ENCODE measurements around the gene MMP11.

Gene MMP11

GRCh38 chr22:23822101-23822671 is 49.5 kb downstream of the MMP11 start:
- TF ChIP-seq, protein P1, sequence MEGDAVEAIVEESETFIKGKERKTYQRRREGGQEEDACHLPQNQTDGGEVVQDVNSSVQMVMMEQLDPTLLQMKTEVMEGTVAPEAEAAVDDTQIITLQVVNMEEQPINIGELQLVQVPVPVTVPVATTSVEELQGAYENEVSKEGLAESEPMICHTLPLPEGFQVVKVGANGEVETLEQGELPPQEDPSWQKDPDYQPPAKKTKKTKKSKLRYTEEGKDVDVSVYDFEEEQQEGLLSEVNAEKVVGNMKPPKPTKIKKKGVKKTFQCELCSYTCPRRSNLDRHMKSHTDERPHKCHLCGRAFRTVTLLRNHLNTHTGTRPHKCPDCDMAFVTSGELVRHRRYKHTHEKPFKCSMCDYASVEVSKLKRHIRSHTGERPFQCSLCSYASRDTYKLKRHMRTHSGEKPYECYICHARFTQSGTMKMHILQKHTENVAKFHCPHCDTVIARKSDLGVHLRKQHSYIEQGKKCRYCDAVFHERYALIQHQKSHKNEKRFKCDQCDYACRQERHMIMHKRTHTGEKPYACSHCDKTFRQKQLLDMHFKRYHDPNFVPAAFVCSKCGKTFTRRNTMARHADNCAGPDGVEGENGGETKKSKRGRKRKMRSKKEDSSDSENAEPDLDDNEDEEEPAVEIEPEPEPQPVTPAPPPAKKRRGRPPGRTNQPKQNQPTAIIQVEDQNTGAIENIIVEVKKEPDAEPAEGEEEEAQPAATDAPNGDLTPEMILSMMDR (IDR thresholded peaks at IDR 0.05; ENCODE audit: borderline replicate concordance, control extremely low read depth, extremely low read depth, insufficient read depth, missing control alignments) = no peak
- in situ Hi-C loops (cut with MboI; ENCODE audit: low sequenced_read_pairs, unreplicated experiment) = no loop called here
- DNase-seq (ENCODE audit: low spot score) = no peak

DNA sequence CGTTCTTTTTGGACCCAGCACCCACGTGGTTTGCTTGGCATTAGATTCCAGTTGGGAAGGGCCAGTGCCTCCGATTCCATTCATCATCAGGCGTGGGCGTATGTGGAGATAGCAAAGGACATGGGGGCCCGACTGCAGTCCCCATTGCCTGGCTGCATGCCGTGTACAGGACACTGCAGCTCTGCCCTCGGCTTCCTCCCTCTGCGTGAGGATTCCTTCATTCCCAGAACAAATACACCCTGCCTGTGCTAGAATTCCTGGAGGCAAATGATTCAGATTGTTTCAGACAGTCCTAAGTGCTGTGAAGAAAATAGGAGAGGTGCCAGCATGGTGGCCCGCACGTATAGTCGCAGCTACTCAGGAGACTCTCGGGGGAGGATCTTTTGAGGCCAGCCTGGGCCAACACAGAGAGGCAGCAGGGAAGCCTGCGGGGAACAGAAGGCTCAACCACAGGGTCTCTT is 50.7 kb downstream of the MMP11 start:
- DNase-seq (ENCODE audit: low spot score) = no peak
- TF ChIP-seq, protein P1 (IDR thresholded peaks at IDR 0.05; ENCODE audit: borderline replicate concordance, control extremely low read depth, extremely low read depth, insufficient read depth, missing control alignments) = no peak
- in situ Hi-C loops (cut with MboI; ENCODE audit: low sequenced_read_pairs, unreplicated experiment) = no loop called here

GRCh38 chr22:23824476-23825245 is 52.0 kb downstream of the MMP11 start:
- TF ChIP-seq, protein P1 (IDR thresholded peaks at IDR 0.05; ENCODE audit: borderline replicate concordance, control extremely low read depth, extremely low read depth, insufficient read depth, missing control alignments) = no peak
- DNase-seq (ENCODE audit: low spot score) = no peak
- in situ Hi-C loops (cut with MboI; ENCODE audit: low sequenced_read_pairs, unreplicated experiment) = no loop called here

GRCh38 chr22:23825246-23825905 is 52.7 kb downstream of the MMP11 start:
- in situ Hi-C loops (cut with MboI; ENCODE audit: low sequenced_read_pairs, unreplicated experiment) = no loop called here
- no peak for DNase-seq (ENCODE audit: low spot score)
- TF ChIP-seq, protein P1 (IDR thresholded peaks at IDR 0.05; ENCODE audit: borderline replicate concordance, control extremely low read depth, extremely low read depth, insufficient read depth, missing control alignments) = no peak

GRCh38 chr22:23826510-23827350 is 54.1 kb downstream of the MMP11 start:
- DNase-seq (ENCODE audit: low spot score) = no peak
- TF ChIP-seq, protein P1 (IDR thresholded peaks at IDR 0.05; ENCODE audit: borderline replicate concordance, control extremely low read depth, extremely low read depth, insufficient read depth, missing control alignments) = no peak
- in situ Hi-C loops (cut with MboI; ENCODE audit: low sequenced_read_pairs, unreplicated experiment) = no loop called here
